Bronchial epithelial cell (primary cell): ENCODE results near the gene TCF20. TPM values are rescaled to one million over a fixed set of nuclear protein-coding genes. Genes with fewer than 3 reads are reported as not detected.

Source experiments
- DNase-seq: peaks from one replicate; pipeline ENCODE4 v3.0.0-alpha.2; 2010; ENCODE audit warnings: low read depth
- FAIRE-seq: peaks from 2 replicates; lab custom pipeline; 2011; peaks lifted over from hg19 to GRCh38; lab: Jason Lieb, UNC
- H3K27me3 ChIP-seq: 2 replicates; pipeline ENCODE4 v1.5.1; 2011; ENCODE audit warnings: low read length; ENCODE audit not compliant: control insufficient read depth, insufficient read depth
- H3K36me3 ChIP-seq: 2 replicates; pipeline ENCODE4 v1.5.1; 2011; ENCODE audit warnings: low read length; ENCODE audit not compliant: control insufficient read depth, insufficient read depth
- H3K4me3 ChIP-seq: 2 replicates; pipeline ENCODE4 v1.5.1; 2011; ENCODE audit warnings: mild to moderate bottlenecking, low read depth, low read length, control low read depth
- CTCF ChIP-seq: IDR thresholded peaks from 2 replicates; pipeline ENCODE4 v1.5.1; 2011; ENCODE audit warnings: mild to moderate bottlenecking, moderate library complexity, low read length, control low read depth, inconsistent platforms; ENCODE audit not compliant: insufficient read depth, severe bottlenecking
- total RNA-seq: library from RNA; depleted of rRNA; stranded (reverse); fragments of >200 nt; gene quantifications from 2 replicates; pipeline ENCODE4 v1.2.1, GENCODE V29; 2014

TCF20 gene
- total RNA-seq, 1 donor from 2014 or later = 40.8 TPM

GRCh38 chr22:42261296-42261695 lies 9.2 kb downstream of the TCF20 start:
- no peak for TF ChIP-seq CTCF

GRCh38 chr22:42258126-42258525 lies 12.3 kb downstream of the TCF20 start:
- DNase-seq (no peak), FAIRE-seq (no peak)
- no peak for TF ChIP-seq CTCF
- Histone ChIP-seq H3K27me3 (no peaks in the 10 kb centered on the region), H3K4me3 (no peak overlapping the region), H3K36me3 (no peaks in the 10 kb centered on the region)

More at GRCh38 chr22:42261296-42261695, 9.2 kb downstream of the TCF20 start:
- Histone ChIP-seq H3K4me3 (no peak overlapping the region), H3K36me3 (no peaks in the 10 kb centered on the region), H3K27me3 (no peaks in the 10 kb centered on the region)
- FAIRE-seq = no peak
- no peak for DNase-seq

DNA sequence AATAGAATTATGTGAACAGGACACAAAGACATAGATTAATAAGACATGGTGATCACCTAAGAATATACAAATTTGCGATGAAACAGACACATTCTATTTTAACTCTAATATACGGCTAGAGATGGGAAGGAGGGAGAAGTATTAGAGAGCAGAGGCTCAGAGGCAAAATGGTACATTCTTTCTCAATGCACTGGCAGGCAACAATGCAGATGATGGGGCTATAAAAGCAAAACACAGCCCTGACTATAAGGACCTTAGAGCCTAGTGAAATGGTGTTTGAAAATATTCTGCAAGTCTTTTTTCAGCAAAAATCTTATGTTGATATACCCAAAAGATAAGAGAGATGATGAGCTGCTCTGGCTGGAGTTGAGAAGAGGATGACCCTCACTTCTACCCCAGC lies 13.1 kb downstream of the TCF20 start:
- no peaks in the 10 kb centered on the region for H3K36me3 ChIP-seq
- FAIRE-seq (no peak), DNase-seq (no peak)
- no peaks in the 10 kb centered on the region for H3K27me3 ChIP-seq
- TF ChIP-seq CTCF = no peak
- H3K4me3 ChIP-seq = no peak overlapping the region

DNA sequence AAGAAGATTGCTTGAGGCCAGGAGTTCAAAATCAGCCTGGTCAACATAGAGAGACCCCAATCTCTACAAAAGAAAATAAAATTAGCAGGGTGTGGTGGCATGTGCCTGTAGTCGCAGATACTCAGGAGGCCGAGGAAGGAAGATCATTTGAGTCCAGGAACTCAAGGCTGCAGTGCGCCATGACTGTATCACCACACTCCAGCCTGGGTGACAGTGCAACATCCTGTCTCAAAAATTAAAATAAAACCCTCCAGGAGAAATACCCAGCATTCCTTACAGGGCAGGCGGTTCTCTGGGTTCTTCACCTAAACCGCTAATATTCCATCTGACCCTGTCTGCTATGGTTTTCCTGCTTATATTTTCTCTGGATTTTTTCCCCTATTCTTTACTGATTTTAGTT lies 13.5 kb downstream of the TCF20 start:
- DNase-seq (no peak), FAIRE-seq (no peak)
- TF ChIP-seq CTCF = no peak
- Histone ChIP-seq H3K36me3 (no peaks in the 10 kb centered on the region), H3K27me3 (no peaks in the 10 kb centered on the region), H3K4me3 (no peak overlapping the region)

- no peaks in the 10 kb centered on the region for H3K27me3 ChIP-seq
- FAIRE-seq = no peak
- no peak for DNase-seq
Observed at GRCh38 chr22:42256220-42256619, 14.2 kb downstream of the TCF20 start.

More at GRCh38 chr22:42256220-42256619, 14.2 kb downstream of the TCF20 start:
- Histone ChIP-seq H3K36me3 (no peaks in the 10 kb centered on the region), H3K4me3 (no peak overlapping the region)
- no peak for TF ChIP-seq CTCF
